ENCODE results near the gene DNASE1.
"Not testable (repeated sequence)": the region's sequence is repeated elsewhere in the genome, so short reads cannot be mapped to it uniquely, and the experiment has no call there.

Gene DNASE1

GRCh38 chr16:3641801-3642396 lies 12.6 kb upstream of the DNASE1 start:
- DNase-seq = no peak

- DNase-seq = no peak
These were observed 11.9 kb upstream of the DNASE1 start for GRCh38 chr16:3642397-3643094.

DNA sequence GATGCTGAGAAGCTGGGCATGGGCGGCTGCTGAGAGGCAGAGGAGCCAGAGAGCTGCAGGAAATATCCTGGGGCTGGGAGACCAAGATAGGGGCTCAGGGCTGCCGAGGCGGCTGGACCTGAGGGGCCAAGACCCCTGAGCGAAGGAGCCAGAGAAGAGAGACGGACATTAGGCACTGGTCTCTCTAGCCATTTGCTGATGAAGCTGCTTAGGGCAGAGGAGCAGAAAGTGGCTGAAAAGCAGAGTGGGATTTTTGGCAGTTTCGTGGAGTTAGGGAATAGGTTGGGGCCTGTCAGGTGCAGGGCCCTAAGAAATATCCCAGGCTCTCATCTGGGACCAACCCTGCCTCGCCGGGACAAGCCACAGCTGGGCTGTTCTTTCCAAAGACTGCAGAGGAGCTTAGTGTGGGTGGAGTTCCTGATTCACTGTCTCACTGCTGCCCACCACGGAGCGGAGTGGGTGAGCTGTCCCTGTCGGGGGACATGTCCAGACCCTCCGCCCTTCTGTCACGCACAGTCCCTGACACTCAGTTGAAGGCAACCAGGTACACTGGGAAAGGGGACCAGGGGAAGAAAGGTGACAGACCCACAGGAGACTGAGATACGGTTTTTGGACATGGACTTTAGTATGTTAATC lies 11.3 kb upstream of the DNASE1 start:
- no peak for DNase-seq

GRCh38 chr16:3645108-3645503 lies 9.4 kb upstream of the DNASE1 start:
- DNase-seq = no peak

- no peak for DNase-seq
These were observed 8.8 kb upstream of the DNASE1 start for GRCh38 chr16:3645504-3646347.

- no peak for DNase-seq
These were observed 8.1 kb upstream of the DNASE1 start for GRCh38 chr16:3646348-3646920.

DNA sequence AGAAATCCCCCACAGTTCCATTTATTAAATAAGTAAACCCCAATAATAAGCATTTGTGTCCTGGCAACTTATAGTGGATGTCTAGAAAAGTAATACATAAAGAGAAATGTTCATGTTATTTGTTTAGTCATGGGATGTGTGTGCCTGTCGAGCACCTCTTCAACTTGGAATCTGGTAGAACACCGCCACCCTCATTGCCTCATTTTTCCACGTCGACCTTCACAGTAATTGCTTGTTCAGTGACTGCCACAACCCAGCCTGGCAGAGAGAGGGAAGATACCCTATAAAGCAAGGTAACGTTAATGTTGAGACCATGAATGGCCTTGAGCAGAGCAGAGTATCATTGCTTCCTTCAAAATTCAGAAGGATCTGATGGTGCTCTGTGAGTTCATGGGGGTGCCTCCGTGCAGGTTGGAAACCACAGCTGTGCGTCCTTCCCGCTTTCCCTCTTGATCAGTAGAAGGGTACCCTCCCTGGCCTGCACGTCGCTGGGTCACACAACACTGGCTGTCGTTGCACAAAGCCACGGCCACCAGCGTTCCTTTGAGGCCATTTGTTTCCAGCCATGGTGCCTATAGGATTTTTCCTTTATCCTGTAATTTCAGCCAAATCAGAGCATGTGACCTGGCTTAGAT lies 3.7 kb upstream of the DNASE1 start:
- DNase-seq = no peak

DNA sequence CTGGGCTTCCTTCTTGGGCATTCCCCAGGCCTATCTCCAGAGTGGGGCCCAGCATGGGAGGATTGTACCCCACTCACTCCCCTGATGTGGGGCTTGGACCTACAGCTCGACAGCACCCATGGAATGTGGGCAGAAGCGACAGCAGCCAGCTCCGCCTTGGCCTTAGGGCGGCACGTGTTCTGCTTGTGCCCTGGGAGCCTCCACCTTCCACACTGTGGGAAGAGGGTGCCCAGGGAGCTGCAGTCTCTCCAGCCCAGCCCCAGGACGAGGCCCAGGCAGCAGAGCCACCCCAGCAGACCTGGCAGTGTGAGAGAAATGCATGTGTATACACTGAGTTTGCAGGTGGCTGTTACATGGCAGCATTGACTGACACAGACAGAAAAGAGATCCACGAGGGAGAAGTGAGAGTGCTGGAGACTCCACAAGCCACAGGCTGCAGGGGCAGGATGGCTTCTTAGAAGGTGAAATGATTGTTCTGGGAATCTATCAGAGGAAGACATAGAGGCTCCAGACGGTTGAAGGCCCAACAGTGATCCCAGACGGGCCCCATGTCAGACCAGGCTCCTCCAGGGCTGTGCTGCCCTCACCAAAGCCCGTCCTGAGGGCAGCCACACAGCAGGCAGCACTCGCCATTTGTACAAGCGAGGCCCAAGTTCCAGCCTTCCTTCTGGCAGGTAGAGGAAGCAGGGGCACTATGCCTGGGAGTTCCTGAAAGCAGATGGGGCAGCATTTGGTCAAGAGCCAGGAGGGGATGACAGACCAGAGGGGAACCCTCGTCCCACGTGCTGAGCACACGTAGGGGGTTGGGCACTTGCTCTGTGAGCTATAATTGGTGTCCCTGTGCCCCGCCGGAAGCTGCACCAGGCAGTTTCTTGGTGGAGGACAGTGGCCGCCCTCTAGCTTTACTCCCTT lies 2.8 kb upstream of the DNASE1 start:
- no peak for DNase-seq

- no peak for DNase-seq
These were observed 1.9 kb upstream of the DNASE1 start for GRCh38 chr16:3652373-3653195.

- DNase-seq = no peak
These were observed 522 bp downstream of the DNASE1 start for GRCh38 chr16:3655030-3655395.

GRCh38 chr16:3655396-3656159 lies 1.1 kb downstream of the DNASE1 start:
- DNase-seq = no peak

DNA sequence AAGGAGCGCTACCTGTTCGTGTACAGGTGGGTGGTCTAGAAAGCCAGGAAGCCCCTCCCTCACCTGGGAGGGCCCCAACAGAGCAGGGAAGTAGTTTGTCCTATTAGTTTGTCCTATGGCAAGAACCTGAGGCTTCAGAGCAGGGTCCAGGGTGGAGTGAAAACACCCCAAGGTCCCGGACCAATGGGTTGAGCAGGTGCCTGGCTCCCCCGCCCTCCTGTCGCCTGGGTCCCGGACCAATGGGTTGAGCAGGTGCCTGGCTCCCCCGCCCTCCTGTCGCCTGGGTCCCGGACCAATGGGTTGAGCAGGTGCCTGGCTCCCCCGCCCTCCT lies 1.6 kb downstream of the DNASE1 start:
- not testable (repeated sequence) for DNase-seq

DNA sequence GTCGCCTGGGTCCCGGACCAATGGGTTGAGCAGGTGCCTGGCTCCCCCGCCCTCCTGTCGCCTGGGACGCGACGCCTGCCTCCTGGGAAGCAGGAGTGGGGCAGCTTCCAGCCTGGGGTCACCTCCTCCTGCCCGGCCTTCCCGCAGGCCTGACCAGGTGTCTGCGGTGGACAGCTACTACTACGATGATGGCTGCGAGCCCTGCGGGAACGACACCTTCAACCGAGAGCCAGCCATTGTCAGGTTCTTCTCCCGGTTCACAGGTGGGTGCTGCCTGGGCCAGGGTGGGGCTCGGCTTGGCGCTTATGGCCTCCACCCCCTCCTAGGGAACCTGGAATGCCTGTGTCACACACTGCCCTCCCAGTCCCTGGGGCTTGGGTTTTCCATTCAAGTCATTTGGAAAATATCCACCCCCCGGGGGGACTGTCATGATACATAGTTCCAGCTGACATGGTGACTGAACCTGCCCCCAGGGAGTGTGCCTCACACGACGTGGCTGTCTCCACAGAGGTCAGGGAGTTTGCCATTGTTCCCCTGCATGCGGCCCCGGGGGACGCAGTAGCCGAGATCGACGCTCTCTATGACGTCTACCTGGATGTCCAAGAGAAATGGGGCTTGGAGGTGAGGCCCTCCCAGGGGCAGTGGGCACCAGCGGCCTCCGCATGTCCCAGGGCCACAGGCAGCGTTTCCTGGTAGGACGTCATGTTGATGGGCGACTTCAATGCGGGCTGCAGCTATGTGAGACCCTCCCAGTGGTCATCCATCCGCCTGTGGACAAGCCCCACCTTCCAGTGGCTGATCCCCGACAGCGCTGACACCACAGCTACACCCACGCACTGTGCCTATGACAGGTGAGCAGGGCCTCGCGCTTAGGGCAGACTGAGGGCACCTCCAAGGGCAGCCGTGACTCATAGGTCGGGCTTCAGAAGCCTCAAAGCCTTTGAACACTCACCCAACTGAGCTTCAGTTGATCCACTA lies 2.3 kb downstream of the DNASE1 start:
- DNase-seq = no peak

DNA sequence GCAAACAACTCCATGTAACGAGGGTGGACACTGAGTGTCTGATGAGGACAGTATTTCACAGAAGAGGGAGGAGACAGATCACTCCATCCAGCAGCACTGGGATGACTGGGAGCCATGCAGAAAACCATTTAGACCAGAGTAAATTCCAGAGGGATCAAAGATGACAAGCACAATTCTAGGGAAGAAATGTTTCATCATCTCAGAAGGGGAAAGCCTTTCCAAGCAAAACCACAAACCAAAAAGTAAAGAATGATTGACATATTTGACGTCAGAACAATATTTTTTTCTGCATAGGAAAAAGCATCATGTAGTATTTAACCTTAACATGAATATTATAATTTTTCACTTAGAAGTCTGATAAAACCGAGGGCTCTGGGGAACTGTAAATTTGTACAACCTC lies 4.8 kb downstream of the DNASE1 start:
- no peak for DNase-seq

DNA sequence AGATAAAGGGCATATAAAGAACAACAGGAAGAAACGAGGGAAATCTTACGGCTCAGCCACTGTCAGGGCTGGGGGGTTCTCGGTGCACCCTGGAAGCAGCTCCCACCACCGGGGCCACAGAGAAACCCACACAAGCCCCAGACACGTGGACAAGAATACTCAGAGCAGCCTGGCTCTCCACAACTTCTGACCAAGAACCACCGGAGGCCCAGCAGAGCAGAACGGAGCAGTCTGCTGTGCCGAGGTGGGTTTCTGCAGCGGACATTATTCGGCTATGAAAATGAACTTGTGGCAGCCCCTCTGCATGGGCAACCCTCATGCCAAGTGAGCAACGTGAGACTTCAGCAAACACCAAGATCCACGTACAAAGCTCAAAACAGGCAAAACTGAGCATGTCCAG lies 6.8 kb downstream of the DNASE1 start:
- no peak for DNase-seq

DNA sequence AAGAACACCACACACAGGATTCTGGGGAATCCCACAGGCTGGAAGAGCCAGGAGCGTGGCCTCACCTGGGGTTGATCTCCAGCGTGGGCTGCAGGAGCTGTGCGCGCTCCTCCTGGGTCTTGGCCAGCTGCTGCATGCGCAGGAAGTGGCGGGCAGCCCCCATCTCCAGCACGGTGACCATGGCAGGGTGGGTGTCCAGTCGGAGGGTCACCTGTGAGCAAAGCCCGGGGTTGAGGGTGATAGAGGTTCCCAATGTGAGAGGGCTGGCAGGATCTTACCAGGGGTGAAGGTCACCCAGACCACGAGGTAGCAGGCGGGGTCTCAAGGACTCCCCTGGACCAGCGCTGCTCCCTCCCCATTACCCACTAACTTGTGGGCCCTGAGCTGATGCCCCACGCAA lies 7.4 kb downstream of the DNASE1 start:
- DNase-seq = no peak

DNA sequence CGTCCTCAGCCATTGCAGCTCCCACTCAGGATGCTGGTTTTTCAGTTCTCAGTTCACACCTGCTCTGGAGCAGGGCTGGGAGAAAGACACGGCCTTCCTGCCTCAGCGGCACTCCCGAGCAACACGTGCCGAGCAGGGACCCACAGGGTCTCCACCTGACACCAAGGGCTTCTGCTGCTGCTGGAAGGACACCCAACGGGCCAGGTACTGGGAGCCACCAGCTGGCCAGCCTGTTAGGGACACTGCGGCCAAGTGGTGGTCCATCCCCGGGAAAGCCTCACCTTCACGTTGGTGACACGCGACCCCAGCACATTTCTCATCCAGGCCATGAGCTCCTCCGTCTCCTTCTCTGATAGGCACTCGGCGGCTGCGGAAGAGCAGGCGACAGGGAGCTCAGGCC lies 8.1 kb downstream of the DNASE1 start:
- no peak for DNase-seq

DNA sequence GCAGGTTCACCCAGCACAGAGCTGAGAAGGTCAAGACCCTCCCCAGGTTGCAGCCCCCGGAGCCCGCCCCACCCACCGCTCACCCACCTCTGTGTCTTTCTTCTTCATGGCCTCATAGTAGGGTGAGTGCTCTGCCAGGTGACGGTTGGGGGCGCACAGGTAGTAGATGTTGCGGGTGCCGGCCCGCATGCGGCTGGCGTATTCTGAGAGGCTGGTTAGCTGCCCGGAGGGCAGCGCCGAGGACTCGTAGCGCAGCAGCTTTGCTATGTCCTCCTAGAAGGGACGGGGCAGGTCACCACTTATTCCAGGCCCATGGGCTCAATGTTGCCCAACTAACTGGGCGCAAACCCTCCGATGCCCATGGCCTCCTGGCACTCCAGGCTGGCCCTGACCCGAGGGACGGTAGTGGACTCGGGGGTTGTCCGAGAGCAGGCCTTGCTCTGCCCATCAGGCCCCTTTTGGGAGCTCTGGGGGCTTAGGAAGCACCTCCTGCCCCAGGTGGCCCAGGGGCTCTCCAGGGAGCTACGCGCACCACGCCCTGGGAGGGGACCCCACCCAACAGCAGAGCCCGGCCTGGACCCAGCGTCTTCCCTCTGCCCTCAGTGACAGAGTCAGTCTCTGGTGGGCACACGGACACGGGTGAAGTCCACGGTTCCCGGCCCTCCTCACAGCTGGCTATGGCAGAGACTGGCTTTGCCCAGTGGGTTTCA lies 9.9 kb downstream of the DNASE1 start:
- no peak for DNase-seq
